HepG2 (cell line): ENCODE data around the gene ZCCHC8. TPM values are rescaled to one million over a fixed set of nuclear protein-coding genes. Genes with fewer than 3 reads are reported as not detected.

Experiments
- ATAC-seq: fragments of 200-7000 bp; cut with Tn5 transposase; 3 replicates; pipeline ENCODE4 v1.9.1; 2020; ENCODE audit warnings: mild to moderate bottlenecking, moderate library complexity
- BruUV-seq: library from RNA; stranded (reverse); fragments of 400-500 nt; replicated peaks from 2 replicates; lab custom pipeline; 2021; lab: Mats Ljungman, UMichigan
- CTCF ChIA-PET: fragments of 300-600 bp; formaldehyde crosslinking; extraction: SDS; loops from one replicate; lab custom pipeline; 2021; ENCODE audit warnings: low total read pairs, inconsistent platforms, low intra/inter-chr PET ratio; lab: Yijun Ruan, JAX
- POLR2A ChIA-PET: fragments of 350-600 bp; sonication (Branson Sonifier 250); formaldehyde crosslinking; loops from one replicate; lab custom pipeline; 2020; ENCODE audit warnings: antibody characterized with exemption, inconsistent platforms; lab: Yijun Ruan, JAX
- DNase-seq: peaks from one replicate; pipeline ENCODE4 v3.0.0-alpha.2; 2015; ENCODE audit warnings: low spot score
- FAIRE-seq: peaks from 3 replicates; lab custom pipeline; 2011; peaks lifted over from hg19 to GRCh38; lab: Jason Lieb, UNC
- H2AFZ ChIP-seq: one replicate; pipeline ENCODE4 v1.6.1; 2011; ENCODE audit warnings: low read length, inconsistent platforms
- H3K27ac ChIP-seq: fragments of 300-600 bp; 3 replicates; pipeline ENCODE4 v1.8.0; 2011; ENCODE audit warnings: mixed run types, mild to moderate bottlenecking, mixed read lengths, low read length, inconsistent platforms; ENCODE audit not compliant: insufficient read depth; ENCODE audit errors: extremely low read length
- H3K27me3 ChIP-seq, 2 experiments: fragments of 200-600 bp in 1 of 2; 2 replicates in 1 of 2; 3 replicates in 1 of 2; pipeline versions ENCODE4 v1.6.0 to v1.8.0; 2011; ENCODE audit warnings: low read length in 2 of 2, mild to moderate bottlenecking in 2 of 2, moderate library complexity in 2 of 2, inconsistent platforms in 1 of 2; ENCODE audit not compliant: insufficient read depth in 2 of 2, control insufficient read depth in 1 of 2
- H3K36me3 ChIP-seq, 2 experiments: fragments of 200-600 bp in 1 of 2; replicated peaks in 1 of 2; 2 replicates in 1 of 2; 3 replicates in 1 of 2; pipeline versions ENCODE4 v1.5.1 to v1.8.0; 2011; ENCODE audit warnings: low read length in 2 of 2, inconsistent platforms in 1 of 2; ENCODE audit not compliant: insufficient read depth in 2 of 2, control insufficient read depth in 1 of 2
- H3K4me1 ChIP-seq: 2 replicates; pipeline ENCODE4 v1.5.1; 2012; ENCODE audit warnings: low read length, inconsistent platforms; ENCODE audit not compliant: insufficient read depth
- H3K4me2 ChIP-seq: 2 replicates; pipeline ENCODE4 v1.6.0; 2011; ENCODE audit warnings: low read depth, low read length, inconsistent platforms
- H3K4me3 ChIP-seq, 3 experiments: fragments of 200-600 bp in 1 of 3; sonication (generic), shearing (Covaris generic) in 1 of 3; replicated peaks in 1 of 3; 2 replicates each; pipeline ENCODE4 v1.5.1; 2011 to 2016; ENCODE audit warnings: low read length in 3 of 3, inconsistent platforms in 2 of 3, low read depth in 2 of 3, mild to moderate bottlenecking in 2 of 3, control low read depth in 1 of 3, mixed read lengths in 1 of 3; ENCODE audit not compliant: insufficient read depth in 1 of 3
- H3K79me2 ChIP-seq: one replicate; pipeline ENCODE4 v1.6.1; 2011; ENCODE audit warnings: low read length, inconsistent platforms; ENCODE audit not compliant: insufficient read depth
- H3K9ac ChIP-seq: 2 replicates; pipeline ENCODE4 v1.6.0; 2011; ENCODE audit warnings: mild to moderate bottlenecking, low read depth, low read length, inconsistent platforms; ENCODE audit not compliant: insufficient read depth
- H3K9me3 ChIP-seq: 2 replicates; pipeline ENCODE4 v1.5.1; 2012; ENCODE audit warnings: mild to moderate bottlenecking, low read length
- H4K20me1 ChIP-seq: 2 replicates; pipeline ENCODE4 v1.6.0; 2011; ENCODE audit warnings: inconsistent platforms, mild to moderate bottlenecking, low read length, moderate library complexity; ENCODE audit not compliant: insufficient read depth
- ARHGAP35 ChIP-seq: sonication (generic); formaldehyde crosslinking; IDR thresholded peaks from 2 replicates; pipeline ENCODE4 v1.9.0; 2022; ENCODE audit warnings: mild to moderate bottlenecking, inconsistent platforms, moderate library complexity, missing genetic modification reagents, borderline replicate concordance
- CCAR2 ChIP-seq: fragments of 200-400 bp; formaldehyde crosslinking; optimal IDR thresholded peaks from 2 replicates; pipeline ENCODE3; 2018; ENCODE audit warnings: low read depth, mild to moderate bottlenecking, low read length, moderate library complexity
- HES4 ChIP-seq: sonication (generic); formaldehyde crosslinking; IDR thresholded peaks from 2 replicates; pipeline ENCODE4 v1.9.0; 2021; ENCODE audit warnings: mild to moderate bottlenecking, missing genetic modification reagents, borderline replicate concordance
- POLR2A ChIP-seq, 2 experiments: IDR thresholded peaks; 2 replicates each; pipeline ENCODE4 v1.6.1; 2011; ENCODE audit warnings: low read depth in 2 of 2, low read length in 2 of 2, mild to moderate bottlenecking in 1 of 2, moderate library complexity in 1 of 2; ENCODE audit not compliant: insufficient read depth in 1 of 2
- POLR2AphosphoS2 ChIP-seq: IDR thresholded peaks from 2 replicates; pipeline ENCODE4 v1.6.1; 2011; ENCODE audit warnings: low read depth, low read length, improper control_type of control experiment
- POLR2G ChIP-seq: fragments of 200-400 bp; formaldehyde crosslinking; IDR thresholded peaks from 2 replicates; pipeline ENCODE4 v1.6.1; 2018; ENCODE audit warnings: mild to moderate bottlenecking, low read depth, low read length, moderate library complexity
- RBM22 ChIP-seq: fragments of 200-400 bp; formaldehyde crosslinking; optimal IDR thresholded peaks from 2 replicates; pipeline ENCODE3; 2017; ENCODE audit warnings: mild to moderate bottlenecking, low read length, moderate library complexity
- RFX1 ChIP-seq: fragments of 450-650 bp; IDR thresholded peaks from 2 replicates; pipeline ENCODE4 v1.6.1; 2017
- ZNF256 ChIP-seq: sonication (generic); formaldehyde crosslinking; conservative IDR thresholded peaks from 2 replicates; pipeline ENCODE4 v1.4.0; 2020; ENCODE audit warnings: missing genetic modification reagents
- ZNF770 ChIP-seq: sonication (generic); formaldehyde crosslinking; IDR thresholded peaks from 2 replicates; pipeline ENCODE4 v1.5.0; 2020; ENCODE audit warnings: mild to moderate bottlenecking, missing genetic modification reagents
- WGBS: methylation state at CpG from one replicate; pipeline ENCODE4 v1.1.6; 2017; ENCODE audit warnings: low lambda C conversion rate; 5-methylcytosine and 5-hydroxymethylcytosine counted together
- in situ Hi-C: cut with HindIII; loops from 2 replicates; pipeline ENCODE4 v1.10.0; 2017; ENCODE audit warnings: low pct_unique_long_range_greater_than_20kb; ENCODE audit not compliant: extremely low pct_ligation_motif_present
- intact Hi-C: fragments of 100-400 bp; cut with micrococcal nuclease; formaldehyde crosslinking; loops from one replicate; pipeline ENCODE4 v1.10.0; 2022; ENCODE audit not compliant: unreplicated experiment
- polyA plus RNA-seq, 8 experiments: library from polyadenylated mRNA; depleted of rRNA in 3 of 8; stranded (reverse) in 7 of 8; unstranded in 1 of 8; fragments of >200 nt; fragmentation: Illumina TruSeq in 4 of 8; extraction: Trizol in 4 of 8; gene quantifications; 2 replicates each; pipeline versions ENCODE4 v1.2.1 to v1.2.3, GENCODE V29; 2011 to 2016; ENCODE audit warnings: low read depth in 4 of 8, missing spikeins in 1 of 8, mixed read lengths in 1 of 8; ENCODE audit not compliant: insufficient read depth in 1 of 8
- total RNA-seq, 5 experiments: library from RNA; depleted of rRNA; stranded (reverse); fragments of >200 nt; fragmentation: Illumina TruSeq; extraction: Trizol; gene quantifications; 2 replicates each; pipeline ENCODE4 v1.2.3, GENCODE V29; 2016; ENCODE audit warnings: low read depth in 1 of 5

The ZCCHC8 gene
- total and polyA plus RNA-seq, 2 of the 13 experiments (the other 11 are each of a cell fraction or from before 2014, with no cell fraction given), result 18.6 to 20.9 TPM

- in situ Hi-C loops, result no loop called here
Measured at GRCh38 chr12:122516544-122517361, 16.0 kb upstream of the ZCCHC8 start.

GRCh38 chr12:122515275-122515674 is 14.5 kb upstream of the ZCCHC8 start:
- FAIRE-seq (no peak), DNase-seq (no peak), ATAC-seq (no peak)
- Histone ChIP-seq H3K9me3 (no peaks in the 10 kb centered on the region), H3K79me2 (peaks cover 48% of the 10 kb centered on the region), H3K4me2 (no peak overlapping the region), H3K36me3 (peaks cover 22 to 90% of the 10 kb centered on the region in 2 experiments), H3K27ac (no peak overlapping the region), H3K4me3 (no peak overlapping the region), H3K27me3 (no peaks in the 10 kb centered on the region), H2AFZ (no peak overlapping the region), H3K9ac (no peak overlapping the region), H4K20me1 (peaks cover 38% of the 10 kb centered on the region), H3K4me1 (peaks cover 5% of the 10 kb centered on the region; the same call in 1 of the 2 replicates)
- intact Hi-C loops (no loop called here), in situ Hi-C loops (no loop called here)
- ChIA-PET POLR2A (interaction anchor here (1.5 to 3.3 kb wide), 4 partner anchors 9 to 14 kb away, joined by 3 to 13 read pairs (median 4); partner anchors contain the start of gene ZCCHC8), CTCF (no interaction called here)
- BruUV-seq, result no TSS peak
- 99% methylated on average over 2 of the region's 2 CpGs for WGBS
- TF ChIP-seq ZNF770 (peak; percentile 78), HES4 (CRISPR knock-in tag) (no peak), ARHGAP35 (no peak)

More at GRCh38 chr12:122516544-122517361, 16.0 kb upstream of the ZCCHC8 start:
- Histone ChIP-seq H3K27ac (no peak overlapping the region), H3K4me1 (peaks cover 11% of the 10 kb centered on the region; the same call in 1 of the 2 replicates), H3K79me2 (peaks cover 63% of the 10 kb centered on the region), H3K27me3 (no peaks in the 10 kb centered on the region), H3K4me2 (no peak overlapping the region), H4K20me1 (peaks cover 45% of the 10 kb centered on the region), H3K4me3 (no peak overlapping the region), H3K36me3 (peaks cover 24 to 89% of the 10 kb centered on the region in 2 experiments), H3K9ac (no peak overlapping the region), H2AFZ (no peak overlapping the region), H3K9me3 (no peaks in the 10 kb centered on the region)
- DNase-seq (no peak), ATAC-seq (no peak), FAIRE-seq (no peak)
- TF ChIP-seq POLR2G (peak; percentile 41; the same call in 1 of the 2 replicates), ZNF256 (no peak), POLR2AphosphoS2 (peak; percentile 81; the same call in 1 of the 2 replicates), RFX1 (no peak), RBM22 (peak; percentile 64), POLR2A (IDR thresholded peaks at IDR 0.05; ENCODE audit: insufficient read depth in 1 of 2, low read depth in 2 of 2, low read length in 2 of 2) (0 out of 4 replicates have a peak, but pooled peaks of 1 of the 2 experiments have one; percentile 30), CCAR2 (no peak)
- no TSS peak for BruUV-seq
- POLR2A ChIA-PET, result interaction anchor here (1.7 kb wide), 1 partner anchor 16 kb away, joined by 4 read pairs; the partner anchor contains the start of gene ZCCHC8
- 98% methylated on average over 13 of the region's 13 CpGs for WGBS
- intact Hi-C loops, result no loop called here
- CTCF ChIA-PET, result no interaction called here
